ENCODE results near the gene TMEM242. TPM values are rescaled to one million over a fixed set of nuclear protein-coding genes. Genes with fewer than 3 reads are reported as not detected.

Gene TMEM242
- total and polyA plus RNA-seq, 2 of the 8 experiments (the other 6 are each of a cell fraction or from before 2014, with no cell fraction given): 2.4 to 9.0 TPM

GRCh38 chr6:157372501-157373280, 49.4 kb upstream of the TMEM242 start:
- H3K18ac ChIP-seq (ENCODE audit: extremely low read depth, low read length): no peak overlapping the region
- no peak for DNase-seq (ENCODE audit: low read depth in 1 of 2, low spot score in 2 of 2)
- ChIA-PET POLR2A (ENCODE audit: partially characterized antibody) (interaction anchor here (0.7 to 0.9 kb wide), 2 partner anchors 11 to 20 kb away, joined by 3 read pairs; no protein-coding TSS in a partner anchor), CTCF (ENCODE audit: partially characterized antibody) (interaction anchor here (0.6 to 1.6 kb wide), 3 partner anchors 40 to 298 kb away, joined by 3 to 4 read pairs (median 3); no protein-coding TSS in a partner anchor)
- no peak overlapping the region for H2BK12ac ChIP-seq (ENCODE audit: low read depth, low read length)
- no peak overlapping the region for H3K4me2 ChIP-seq (ENCODE audit: insufficient read depth in 1 of 2, low read depth in 2 of 2, low read length in 2 of 2)
- H3K4me3 ChIP-seq (ENCODE audit: extremely low read depth in 1 of 4, insufficient read depth in 2 of 4, low read depth in 3 of 4, low read length in 4 of 4): no peak overlapping the region
- H4K5ac ChIP-seq (ENCODE audit: insufficient read length, low read depth, low read length): no peak overlapping the region
- no peak overlapping the region for H3K23ac ChIP-seq (ENCODE audit: insufficient read length)
- H2BK5ac ChIP-seq (ENCODE audit: low read depth, low read length): no peak overlapping the region
- no peaks in the 10 kb centered on the region for H3K23me2 ChIP-seq (ENCODE audit: low read depth, low read length)
- no peaks in the 10 kb centered on the region for H3K79me1 ChIP-seq (ENCODE audit: low read depth, low read length)
- no peak overlapping the region for H3K27ac ChIP-seq (ENCODE audit: low read depth, low read length)
- H3K9ac ChIP-seq (replicated peaks in 1 of 4; ENCODE audit: extremely low read depth in 1 of 4, low read depth in 3 of 4, low read length in 3 of 4): no peak overlapping the region
- no peaks in the 10 kb centered on the region for H3K79me2 ChIP-seq (ENCODE audit: control insufficient read depth in 1 of 2, insufficient read depth in 2 of 2, low read length in 2 of 2)
- no peak overlapping the region for H4K91ac ChIP-seq (replicated peaks; ENCODE audit: insufficient read length, low read length)
- H2AFZ ChIP-seq (ENCODE audit: low read length): no peak overlapping the region
- H2BK120ac ChIP-seq (replicated peaks; ENCODE audit: low read depth, low read length): no peak overlapping the region
- no peak overlapping the region for H4K8ac ChIP-seq (ENCODE audit: extremely low read depth, insufficient read depth, low read length)
- no peak overlapping the region for H3K14ac ChIP-seq (ENCODE audit: insufficient read length)
- H3K27me3 ChIP-seq (replicated peaks in 1 of 4; ENCODE audit: control insufficient read depth in 3 of 4, extremely low read depth in 1 of 4, insufficient read depth in 3 of 4, low read length in 3 of 4): 0 out of 7 replicates have a peak, but pooled peaks cover 0 to 2% (median 0%) of the 10 kb centered on the region in 4 experiments
- peaks cover 2 to 8% (median 5%) of the 10 kb centered on the region in 4 experiments; a peak in 5 of 7 replicates for H3K4me1 ChIP-seq (replicated peaks in 1 of 4; ENCODE audit: control insufficient read depth in 3 of 4, insufficient read depth in 4 of 4, low read length in 3 of 4)
- no peak overlapping the region for H2BK20ac ChIP-seq (ENCODE audit: low read length)
- no peak overlapping the region for H2BK15ac ChIP-seq (ENCODE audit: low read length)
- H3K36me3 ChIP-seq (ENCODE audit: control insufficient read depth in 2 of 4, insufficient read depth in 4 of 4, low read length in 3 of 4): no peaks in the 10 kb centered on the region
- no peak overlapping the region for H3K56ac ChIP-seq (replicated peaks; ENCODE audit: insufficient read length, low read depth, low read length)
- no peak overlapping the region for H2AK5ac ChIP-seq (ENCODE audit: low read depth, low read length)
- WGBS, 2 experiments (ENCODE audit: extremely low coverage in 1 of 2, insufficient coverage in 1 of 2, insufficient read length in 1 of 2, insufficient replicate concordance in 2 of 2, low coverage in 1 of 2, low lambda C conversion rate in 2 of 2, missing lambda C conversion rate in 1 of 2): 87% methylated on average over 10 of the region's 10 CpGs; no CpG with 5 or more reads in 1 of the 2 experiments
- no peak overlapping the region for H3K4ac ChIP-seq (replicated peaks; ENCODE audit: insufficient read length, low read depth, low read length)
- no peaks in the 10 kb centered on the region for H4K20me1 ChIP-seq (replicated peaks in 1 of 2; ENCODE audit: control insufficient read depth in 1 of 2, insufficient read depth in 2 of 2, low read length in 2 of 2)
- no peak for FAIRE-seq
- H3K9me3 ChIP-seq (ENCODE audit: insufficient read depth in 2 of 2, low read depth in 1 of 2, low read length in 1 of 2): no peaks in the 10 kb centered on the region
- TF ChIP-seq NANOG (IDR thresholded peaks at IDR 0.05; ENCODE audit: insufficient read depth, low read depth, low read length, poor library complexity, severe bottlenecking) (no peak), USF2 (IDR thresholded peaks at IDR 0.05; ENCODE audit: low read length) (no peak), JUN (IDR thresholded peaks at IDR 0.05; ENCODE audit: low read depth, low read length) (no peak), CTBP2 (IDR thresholded peaks at IDR 0.05; ENCODE audit: borderline replicate concordance, insufficient read depth, insufficient read length, low read length) (no peak), CREB1 (IDR thresholded peaks at IDR 0.05) (no peak), ZNF274 (IDR thresholded peaks at IDR 0.05; ENCODE audit: borderline replicate concordance, extremely low read depth, low read length) (no peak), SP4 (IDR thresholded peaks at IDR 0.05; ENCODE audit: low read length) (no peak), RBBP5 (IDR thresholded peaks at IDR 0.05; ENCODE audit: borderline replicate concordance, low read depth, low read length) (no peak), RFX5 (IDR thresholded peaks at IDR 0.05; ENCODE audit: borderline replicate concordance, low read depth, low read length) (no peak), SAP30 (IDR thresholded peaks at IDR 0.05; ENCODE audit: insufficient read depth, insufficient replicate concordance, low read length) (no peak), MAFK (IDR thresholded peaks at IDR 0.05; ENCODE audit: low read depth, low read length) (no peak)

Measured in H1 (cell line).